Thymus (tissue), 11 donors: Measurements from ENCODE around the gene MED12L. TPM values are rescaled to one million over a fixed set of nuclear protein-coding genes. Genes with fewer than 3 reads are reported as not detected.

Experiments used
- DNase-seq, 9 donors: peaks; one replicate each; pipeline ENCODE4 v3.0.0-alpha.2; 2013; ENCODE audit warnings: low spot score in 9 of 9, low read depth in 6 of 9, missing footprints in 1 of 9
- H3K27ac ChIP-seq, 2 donors: one replicate each; pipeline ENCODE4 v1.5.1; 2013; ENCODE audit warnings: control low read depth in 1 of 2, low read depth in 1 of 2, low read length in 1 of 2, mild to moderate bottlenecking in 1 of 2, moderate library complexity in 1 of 2
- H3K27me3 ChIP-seq, 2 donors: one replicate each; pipeline ENCODE4 v1.5.1; 2013; ENCODE audit warnings: low read length in 1 of 2; ENCODE audit not compliant: control insufficient read depth in 2 of 2, insufficient read depth in 1 of 2
- H3K36me3 ChIP-seq, 2 donors: one replicate each; pipeline ENCODE4 v1.5.1; 2013; ENCODE audit warnings: low read length in 1 of 2, mild to moderate bottlenecking in 1 of 2, moderate library complexity in 1 of 2; ENCODE audit not compliant: control insufficient read depth in 2 of 2, insufficient read depth in 2 of 2
- H3K4me1 ChIP-seq, 2 donors: one replicate each; pipeline ENCODE4 v1.5.1; 2013; ENCODE audit warnings: low read length in 2 of 2; ENCODE audit not compliant: control insufficient read depth in 2 of 2, insufficient read depth in 2 of 2
- H3K4me3 ChIP-seq, 2 donors: one replicate each; pipeline ENCODE4 v1.5.1; 2013; ENCODE audit warnings: low read length in 2 of 2, control low read depth in 1 of 2, mild to moderate bottlenecking in 1 of 2
- H3K9me3 ChIP-seq, 2 donors: one replicate each; pipeline ENCODE4 v1.5.1; 2013; ENCODE audit warnings: low read length in 1 of 2, mild to moderate bottlenecking in 1 of 2; ENCODE audit not compliant: control insufficient read depth in 2 of 2, insufficient read depth in 1 of 2
- WGBS: extraction: QIAGEN DNeasy Blood & Tissue Kit; methylation state at CpG from one replicate; pipeline ENCODE4 v1.1.7; 2013; 5-methylcytosine and 5-hydroxymethylcytosine counted together
- polyA plus RNA-seq: library from polyadenylated mRNA; stranded (reverse); fragments of 200-250 nt; gene quantifications from one replicate; pipeline ENCODE4 v1.2.3, GENCODE V29; 2013
- total RNA-seq: library from RNA; stranded (reverse); fragments of 120-200 nt; gene quantifications from one replicate; pipeline ENCODE4 v1.2.4, GENCODE V29; 2013
- donor health status: healthy.

The MED12L gene
- total and polyA plus RNA-seq, 2 donors = 0.30 to 1.7 TPM

DNA sequence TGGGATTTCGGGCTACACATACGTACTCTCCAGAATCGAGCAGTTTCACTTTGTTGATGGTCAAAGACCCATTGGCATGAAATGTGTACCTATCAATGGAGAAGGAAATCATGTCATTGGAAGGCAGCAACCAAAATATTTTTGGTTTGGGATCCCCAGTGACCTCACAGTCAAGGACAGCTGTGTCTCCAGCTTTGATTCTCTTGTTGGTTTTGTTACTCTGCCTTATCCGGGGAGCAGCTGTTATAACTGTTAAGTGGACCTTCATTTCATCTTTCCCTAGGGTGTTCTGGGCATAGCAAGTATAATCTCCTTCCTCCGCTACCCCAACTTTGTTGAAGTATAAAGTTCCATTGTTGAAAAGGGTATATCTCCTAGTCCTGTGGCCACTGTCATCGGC is 352.4 kb downstream of the MED12L start:
- no peaks in the 10 kb centered on the region for H3K36me3 ChIP-seq
- no peak overlapping the region for H3K27ac ChIP-seq
- no peaks in the 10 kb centered on the region for H3K4me1 ChIP-seq
- H3K9me3 ChIP-seq = no peaks in the 10 kb centered on the region
- H3K27me3 ChIP-seq = no peaks in the 10 kb centered on the region
- no peak for DNase-seq
- 96% methylated on average over 6 of the region's 6 CpGs for WGBS
- H3K4me3 ChIP-seq = no peak overlapping the region

DNA sequence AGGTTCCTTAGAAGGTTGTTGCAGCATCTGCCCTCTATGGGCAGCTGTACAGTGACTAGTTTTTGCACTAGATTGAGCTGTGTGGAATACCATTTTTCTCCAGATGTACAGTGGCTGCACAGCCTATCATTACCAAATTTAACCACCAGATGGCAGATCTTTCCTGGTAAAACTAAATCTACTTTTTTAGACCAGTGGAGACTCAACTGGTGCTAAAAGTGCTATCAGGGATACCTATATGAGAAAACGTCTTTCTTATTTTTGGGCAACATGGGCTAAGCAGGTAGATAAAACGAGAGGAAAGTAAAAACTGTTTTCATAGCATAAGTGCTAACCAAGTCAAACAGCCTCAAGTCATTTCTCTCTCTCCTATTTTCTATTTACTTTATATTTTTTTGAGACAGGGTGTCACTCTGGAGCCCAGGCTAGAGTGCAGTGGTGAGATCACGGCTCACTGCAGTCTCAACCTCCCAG is 354.2 kb downstream of the MED12L start:
- no peaks in the 10 kb centered on the region for H3K9me3 ChIP-seq
- H3K27ac ChIP-seq = no peak overlapping the region
- H3K4me1 ChIP-seq = no peaks in the 10 kb centered on the region
- H3K27me3 ChIP-seq = no peaks in the 10 kb centered on the region
- H3K36me3 ChIP-seq = no peaks in the 10 kb centered on the region
- WGBS = 52% methylated on average over 3 of the region's 3 CpGs
- DNase-seq = peak in 8 of 9 donors; percentile 31 to 77 (median 50)
- no peak overlapping the region for H3K4me3 ChIP-seq

- H3K27ac ChIP-seq = no peak overlapping the region
- no peak overlapping the region for H3K4me3 ChIP-seq
- whole genome bisulfite sequencing = 100% methylated on average over 1 of the region's 1 CpG
- DNase-seq = no peak
- no peaks in the 10 kb centered on the region for H3K27me3 ChIP-seq
- H3K4me1 ChIP-seq = no peaks in the 10 kb centered on the region
- no peaks in the 10 kb centered on the region for H3K9me3 ChIP-seq
- no peaks in the 10 kb centered on the region for H3K36me3 ChIP-seq
Observed at GRCh38 chr3:151440940-151441339, 355.5 kb downstream of the MED12L start.

- Histone ChIP-seq H3K4me3 (no peak overlapping the region), H3K4me1 (no peaks in the 10 kb centered on the region), H3K27ac (no peak overlapping the region), H3K27me3 (no peaks in the 10 kb centered on the region), H3K36me3 (no peaks in the 10 kb centered on the region), H3K9me3 (no peaks in the 10 kb centered on the region)
- 95% methylated on average over 7 of the region's 7 CpGs for WGBS
- no peak for DNase-seq
Observed at GRCh38 chr3:151443583-151443982, 358.1 kb downstream of the MED12L start.

DNA sequence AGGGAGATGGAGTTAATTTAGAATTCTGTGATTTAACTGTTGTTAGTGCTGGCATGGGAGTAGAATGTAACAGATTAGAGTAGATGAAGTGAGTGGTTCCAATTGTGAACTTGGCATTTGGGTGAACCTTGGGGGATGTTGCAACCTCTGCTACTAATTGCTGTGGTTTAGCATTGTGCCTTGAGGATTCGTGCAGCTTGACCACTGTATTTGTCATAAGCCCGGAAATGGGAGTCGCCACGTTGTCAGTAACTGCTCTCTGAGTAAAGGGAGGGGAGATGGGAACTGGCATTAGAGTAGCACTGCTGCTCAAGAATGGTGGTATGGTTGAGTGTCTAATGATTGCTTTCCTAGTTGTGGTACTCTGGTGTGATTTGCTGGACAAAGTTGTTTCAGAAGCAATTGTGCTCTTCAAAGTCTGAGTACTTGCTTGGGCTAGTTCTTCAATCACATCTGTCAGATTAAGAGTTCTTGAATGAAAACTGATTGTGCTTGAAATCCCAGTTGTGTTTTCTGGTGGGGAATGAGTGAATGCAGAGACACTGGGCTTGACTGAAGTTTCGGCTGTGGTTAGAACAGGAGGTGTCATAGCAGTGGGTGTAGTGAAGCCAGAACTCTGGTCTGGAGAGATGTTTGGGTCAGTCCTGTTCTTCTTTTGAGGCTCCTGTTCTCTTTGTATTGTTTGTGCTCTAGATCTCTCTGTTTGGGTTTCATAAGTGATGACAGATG is 360.0 kb downstream of the MED12L start:
- H3K27me3 ChIP-seq = no peaks in the 10 kb centered on the region
- DNase-seq = no peak
- H3K27ac ChIP-seq = no peak overlapping the region
- WGBS = 90% methylated on average over 5 of the region's 5 CpGs
- H3K4me3 ChIP-seq = no peak overlapping the region
- H3K4me1 ChIP-seq = no peaks in the 10 kb centered on the region
- no peaks in the 10 kb centered on the region for H3K36me3 ChIP-seq
- H3K9me3 ChIP-seq = no peaks in the 10 kb centered on the region

DNA sequence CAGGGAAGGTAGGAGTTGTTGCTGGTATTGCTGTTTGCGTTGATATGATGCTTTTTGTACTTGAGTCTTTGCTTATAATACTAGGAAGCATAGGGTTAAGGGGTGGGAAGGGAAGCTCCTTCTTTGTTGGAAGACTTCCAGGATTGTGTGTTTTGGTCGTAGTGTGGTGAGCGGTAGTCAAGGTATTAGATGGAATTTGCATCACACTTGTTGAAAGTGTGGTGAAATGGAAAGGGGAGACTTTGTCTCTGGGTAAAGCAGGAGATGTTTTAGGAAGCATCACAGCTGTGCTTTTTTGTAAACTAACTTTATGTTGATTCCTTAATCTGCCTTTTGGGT is 360.5 kb downstream of the MED12L start:
- Histone ChIP-seq H3K27me3 (no peaks in the 10 kb centered on the region), H3K27ac (no peak overlapping the region), H3K36me3 (no peaks in the 10 kb centered on the region), H3K4me1 (no peaks in the 10 kb centered on the region), H3K9me3 (no peaks in the 10 kb centered on the region), H3K4me3 (no peak overlapping the region)
- 87% methylated on average over 3 of the region's 3 CpGs for WGBS
- DNase-seq = no peak

- no peak overlapping the region for H3K4me3 ChIP-seq
- 45% methylated on average over 1 of the region's 1 CpG for WGBS
- no peak overlapping the region for H3K27ac ChIP-seq
- H3K9me3 ChIP-seq = no peaks in the 10 kb centered on the region
- H3K36me3 ChIP-seq = no peaks in the 10 kb centered on the region
- H3K4me1 ChIP-seq = no peaks in the 10 kb centered on the region
- no peaks in the 10 kb centered on the region for H3K27me3 ChIP-seq
- DNase-seq = no peak
Observed at GRCh38 chr3:151452368-151452767, 366.9 kb downstream of the MED12L start.

DNA sequence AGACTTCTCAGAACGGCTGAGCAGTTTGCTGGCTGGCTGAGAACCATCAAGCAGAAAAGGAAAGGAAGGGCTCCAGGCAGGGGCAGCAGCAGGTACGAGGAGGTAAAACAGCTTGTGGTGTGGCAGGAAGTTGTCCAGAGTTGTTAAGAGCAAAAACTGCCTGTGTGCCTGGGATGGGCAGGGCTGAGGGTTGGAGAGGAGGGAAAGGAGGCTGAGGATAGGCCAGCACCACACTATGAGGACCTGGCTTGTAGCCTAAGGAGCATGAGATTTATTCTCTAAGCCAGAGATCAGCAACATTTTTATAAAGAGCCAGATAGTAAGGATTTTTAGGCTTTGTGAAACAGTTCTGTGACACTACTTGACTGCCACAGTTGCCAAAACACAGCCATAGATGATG is 367.4 kb downstream of the MED12L start:
- Histone ChIP-seq H3K27me3 (no peaks in the 10 kb centered on the region), H3K9me3 (no peaks in the 10 kb centered on the region), H3K4me3 (no peak overlapping the region), H3K4me1 (no peaks in the 10 kb centered on the region), H3K27ac (no peak overlapping the region), H3K36me3 (no peaks in the 10 kb centered on the region)
- 61% methylated on average over 2 of the region's 2 CpGs for WGBS
- DNase-seq = no peak

- WGBS = 98% methylated on average over 3 of the region's 3 CpGs
- Histone ChIP-seq H3K36me3 (no peaks in the 10 kb centered on the region), H3K4me1 (no peaks in the 10 kb centered on the region), H3K27ac (no peak overlapping the region), H3K4me3 (no peak overlapping the region), H3K27me3 (peaks cover 0 to 4% of the 10 kb centered on the region in 2 donors), H3K9me3 (no peaks in the 10 kb centered on the region)
- no peak for DNase-seq
Observed at GRCh38 chr3:151456065-151456464, 370.6 kb downstream of the MED12L start.
